Measurements from ENCODE around the gene TBC1D19. TPM values are rescaled to one million over a fixed set of nuclear protein-coding genes. Genes with fewer than 3 reads are reported as not detected.

The TBC1D19 gene
- total RNA-seq, 4 donors from 2014 or later: 25.0 to 31.8 (median 31.4) TPM

DNA sequence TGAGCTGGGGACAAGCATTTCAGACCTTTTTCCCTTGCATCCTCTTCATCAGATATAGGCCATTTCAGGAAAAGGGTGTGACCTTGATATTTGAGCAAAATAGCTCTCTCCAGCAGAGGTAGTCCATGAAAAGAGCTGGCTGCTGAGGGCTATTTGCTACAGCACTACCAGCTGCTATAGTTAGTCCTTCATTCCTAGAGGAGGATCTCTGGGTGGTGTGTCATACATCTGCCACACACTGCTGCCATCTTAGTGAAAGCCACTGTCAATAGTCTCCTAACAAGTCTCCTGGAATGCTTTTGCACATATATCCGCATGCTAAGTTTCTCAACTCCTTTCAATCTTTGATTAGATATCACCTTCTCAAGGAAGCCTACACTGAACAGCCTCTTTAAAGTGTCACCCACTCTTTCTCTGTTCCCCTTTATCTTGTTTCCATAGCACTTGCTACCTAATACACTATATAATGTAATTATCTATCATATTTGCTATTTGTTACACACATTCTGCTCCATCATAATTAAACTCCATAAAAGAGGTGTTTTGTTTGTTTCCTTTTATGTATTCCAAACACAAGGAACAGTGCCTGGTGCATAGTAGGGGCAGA is 131.9 kb downstream of the TBC1D19 start:
- DNase-seq: no peak
- no peaks in the 10 kb centered on the region for H3K27me3 ChIP-seq
- WGBS, 2 donors: 97 to 100% methylated on average over 1 of the region's 1 CpG
- no peaks in the 10 kb centered on the region for H3K36me3 ChIP-seq
- no peaks in the 10 kb centered on the region for H3K9me3 ChIP-seq
- H3K4me1 ChIP-seq: no peaks in the 10 kb centered on the region
- TF ChIP-seq, protein P1, sequence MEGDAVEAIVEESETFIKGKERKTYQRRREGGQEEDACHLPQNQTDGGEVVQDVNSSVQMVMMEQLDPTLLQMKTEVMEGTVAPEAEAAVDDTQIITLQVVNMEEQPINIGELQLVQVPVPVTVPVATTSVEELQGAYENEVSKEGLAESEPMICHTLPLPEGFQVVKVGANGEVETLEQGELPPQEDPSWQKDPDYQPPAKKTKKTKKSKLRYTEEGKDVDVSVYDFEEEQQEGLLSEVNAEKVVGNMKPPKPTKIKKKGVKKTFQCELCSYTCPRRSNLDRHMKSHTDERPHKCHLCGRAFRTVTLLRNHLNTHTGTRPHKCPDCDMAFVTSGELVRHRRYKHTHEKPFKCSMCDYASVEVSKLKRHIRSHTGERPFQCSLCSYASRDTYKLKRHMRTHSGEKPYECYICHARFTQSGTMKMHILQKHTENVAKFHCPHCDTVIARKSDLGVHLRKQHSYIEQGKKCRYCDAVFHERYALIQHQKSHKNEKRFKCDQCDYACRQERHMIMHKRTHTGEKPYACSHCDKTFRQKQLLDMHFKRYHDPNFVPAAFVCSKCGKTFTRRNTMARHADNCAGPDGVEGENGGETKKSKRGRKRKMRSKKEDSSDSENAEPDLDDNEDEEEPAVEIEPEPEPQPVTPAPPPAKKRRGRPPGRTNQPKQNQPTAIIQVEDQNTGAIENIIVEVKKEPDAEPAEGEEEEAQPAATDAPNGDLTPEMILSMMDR (IDR thresholded peaks at IDR 0.05): no peak
- no peak for TF ChIP-seq POLR2A (IDR thresholded peaks at IDR 0.05)
- no peak overlapping the region for H3K4me3 ChIP-seq (replicated peaks in 1 of 3)
- no peak overlapping the region for H3K27ac ChIP-seq
- intact Hi-C loops (cut with DNase I): no loop called here

DNA sequence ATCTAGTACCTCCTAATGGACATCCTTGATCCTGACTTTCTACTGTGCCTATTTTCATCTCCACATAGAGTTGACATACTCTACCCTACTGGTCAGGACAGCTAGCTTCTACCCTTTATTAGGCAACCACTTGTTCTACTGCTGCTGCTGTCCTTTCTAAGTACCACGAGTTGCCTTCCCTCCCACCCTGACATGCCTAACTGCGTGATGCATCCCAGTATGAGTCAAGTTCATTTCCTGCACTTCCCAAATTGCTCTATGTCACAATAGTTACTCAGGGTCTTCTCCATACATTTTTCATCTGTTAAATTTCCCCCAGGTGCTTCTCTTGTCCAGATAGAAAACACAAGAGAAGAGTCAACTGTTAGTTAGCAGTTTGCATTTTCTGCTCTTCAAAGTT is 133.4 kb downstream of the TBC1D19 start:
- no peaks in the 10 kb centered on the region for H3K36me3 ChIP-seq
- 62 to 64% methylated on average over 2 of the region's 2 CpGs for WGBS, 2 donors
- no peak overlapping the region for H3K27ac ChIP-seq
- intact Hi-C loops (cut with DNase I): no loop called here
- TF ChIP-seq, protein P1 (IDR thresholded peaks at IDR 0.05): no peak
- TF ChIP-seq POLR2A (IDR thresholded peaks at IDR 0.05): no peak
- no peaks in the 10 kb centered on the region for H3K4me1 ChIP-seq
- DNase-seq: no peak
- H3K4me3 ChIP-seq (replicated peaks in 1 of 3): no peak overlapping the region
- H3K9me3 ChIP-seq: no peaks in the 10 kb centered on the region
- no peaks in the 10 kb centered on the region for H3K27me3 ChIP-seq

DNA sequence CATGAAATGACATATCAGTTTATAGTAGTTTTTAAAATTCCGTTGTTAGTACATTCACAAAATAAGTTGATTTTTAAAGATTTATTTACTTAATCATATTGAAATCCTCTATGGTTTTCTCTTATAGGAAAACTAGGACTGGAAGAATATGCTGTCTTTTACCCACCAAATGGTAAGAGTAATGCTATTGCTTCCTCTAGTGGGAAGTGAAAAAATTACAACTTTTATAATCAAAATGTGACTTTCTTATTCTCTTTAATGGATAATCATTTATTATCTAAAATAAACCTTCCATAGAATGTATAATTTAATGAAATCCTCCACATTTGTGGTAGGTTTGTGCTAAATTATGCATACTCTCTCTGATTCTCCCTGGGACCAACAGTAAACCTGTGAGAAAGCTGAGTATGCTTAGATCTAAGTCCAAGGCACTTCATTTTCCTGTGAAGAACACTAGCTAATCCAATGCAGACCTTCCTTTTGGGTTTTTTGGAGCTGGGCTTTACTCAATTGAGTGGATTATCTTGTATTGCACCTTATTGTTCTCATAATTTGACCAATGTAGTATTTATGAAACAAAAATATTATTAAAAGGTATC is 136.2 kb downstream of the TBC1D19 start:
- no peak for DNase-seq
- Histone ChIP-seq H3K4me3 (replicated peaks in 1 of 3) (no peak overlapping the region), H3K27ac (no peak overlapping the region), H3K4me1 (no peaks in the 10 kb centered on the region), H3K9me3 (no peaks in the 10 kb centered on the region), H3K36me3 (no peaks in the 10 kb centered on the region), H3K27me3 (no peaks in the 10 kb centered on the region)
- WGBS, 2 donors: 64 to 70% methylated on average over 1 of the region's 1 CpG
- intact Hi-C loops (cut with DNase I): no loop called here
- no peak for TF ChIP-seq POLR2A (IDR thresholded peaks at IDR 0.05)
- TF ChIP-seq, protein P1 (IDR thresholded peaks at IDR 0.05): peak in 4 of 6 experiments; percentile 20 to 50 (median 42)

DNA sequence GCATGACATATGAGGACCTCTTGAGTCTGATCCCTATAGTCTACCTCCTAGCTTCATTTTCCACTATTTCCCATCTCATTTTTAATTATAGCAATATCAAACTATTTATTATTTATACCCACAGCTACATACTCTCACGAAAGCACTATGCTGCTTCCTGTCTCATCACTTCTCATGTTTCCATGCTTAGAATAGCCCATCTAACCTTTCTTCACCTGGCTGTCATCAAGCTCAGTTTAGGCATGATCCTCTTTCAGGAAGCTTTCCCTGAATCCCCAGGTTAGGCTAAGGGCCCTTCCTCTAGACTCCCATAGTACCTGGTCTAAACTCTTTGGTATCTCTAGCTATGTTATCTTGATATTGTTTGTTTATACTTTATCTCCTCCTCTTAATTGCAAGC is 137.8 kb downstream of the TBC1D19 start:
- Histone ChIP-seq H3K4me3 (replicated peaks in 1 of 3) (no peak overlapping the region), H3K9me3 (no peaks in the 10 kb centered on the region), H3K27me3 (no peaks in the 10 kb centered on the region), H3K27ac (no peak overlapping the region), H3K4me1 (no peaks in the 10 kb centered on the region), H3K36me3 (no peaks in the 10 kb centered on the region)
- intact Hi-C loops (cut with DNase I): no loop called here
- no peak for DNase-seq
- 75 to 78% methylated on average over 1 of the region's 1 CpG for WGBS, 2 donors
- TF ChIP-seq POLR2A (IDR thresholded peaks at IDR 0.05): no peak
- TF ChIP-seq, protein P1 (IDR thresholded peaks at IDR 0.05): no peak

DNA sequence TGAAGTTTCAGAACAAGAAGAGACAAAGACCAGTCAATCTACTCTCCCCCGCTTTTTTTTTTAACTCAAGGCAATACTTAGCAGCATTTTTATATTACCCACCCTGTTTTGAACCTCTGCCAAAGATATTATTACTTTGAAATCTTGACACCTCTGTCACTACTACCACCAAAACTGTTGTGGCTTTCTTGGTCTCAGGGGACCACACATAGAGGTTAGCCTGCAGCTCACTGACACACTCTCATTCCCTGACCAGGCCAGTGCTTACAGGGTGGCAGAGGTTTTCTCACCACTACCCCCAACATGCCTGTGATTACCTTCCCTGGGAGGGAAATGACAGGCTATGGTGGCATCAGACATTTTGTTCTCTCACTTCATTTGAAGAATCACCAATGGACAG is 139.3 kb downstream of the TBC1D19 start:
- H3K4me1 ChIP-seq: no peaks in the 10 kb centered on the region
- intact Hi-C loops (cut with DNase I): no loop called here
- H3K27me3 ChIP-seq: no peaks in the 10 kb centered on the region
- DNase-seq: no peak
- H3K27ac ChIP-seq: no peak overlapping the region
- 91 to 92% methylated on average over 1 of the region's 1 CpG for WGBS, 2 donors
- no peaks in the 10 kb centered on the region for H3K9me3 ChIP-seq
- H3K36me3 ChIP-seq: no peaks in the 10 kb centered on the region
- TF ChIP-seq, protein P1 (IDR thresholded peaks at IDR 0.05): no peak
- TF ChIP-seq POLR2A (IDR thresholded peaks at IDR 0.05): no peak
- no peak overlapping the region for H3K4me3 ChIP-seq (replicated peaks in 1 of 3)

Measured in thyroid gland (tissue), 4 donors.